ENCODE results near the gene MYO15B.

Gene MYO15B

GRCh38 chr17:75616521-75617122 lies 29.0 kb downstream of the MYO15B start:
- TF ChIP-seq CTCF (IDR thresholded peaks at IDR 0.05; ENCODE audit: insufficient read depth, low read length, missing control alignments): no peak
- DNase-seq (ENCODE audit: low read depth, low spot score): no peak
- ChIA-PET POLR2A (interaction anchor here (0.6 kb wide), 1 partner anchor 176 kb away, joined by 5 read pairs; no protein-coding TSS in a partner anchor), CTCF (interaction anchor here (1.0 to 19.8 kb wide), 7 partner anchors 9 to 137 kb away, joined by 3 to 357 read pairs (median 7); partner anchors contain the start of gene SMIM5)
- no peak overlapping the region for H3K4me3 ChIP-seq (ENCODE audit: low read depth, low read length)

GRCh38 chr17:75617218-75617617 lies 29.6 kb downstream of the MYO15B start:
- POLR2A ChIA-PET: interaction anchor here (0.6 kb wide), 1 partner anchor 177 kb away, joined by 5 read pairs; no protein-coding TSS in a partner anchor
- no peak for TF ChIP-seq CTCF (IDR thresholded peaks at IDR 0.05; ENCODE audit: insufficient read depth, low read length, missing control alignments)
- no peak overlapping the region for H3K4me3 ChIP-seq (ENCODE audit: low read depth, low read length)
- CTCF ChIA-PET: interaction anchor here (1.0 to 19.8 kb wide), 7 partner anchors 9 to 136 kb away, joined by 3 to 357 read pairs (median 7); partner anchors contain the start of gene SMIM5
- DNase-seq (ENCODE audit: low read depth, low spot score): no peak

- H3K4me3 ChIP-seq (ENCODE audit: low read depth, low read length): no peak overlapping the region
- TF ChIP-seq CTCF (IDR thresholded peaks at IDR 0.05; ENCODE audit: insufficient read depth, low read length, missing control alignments): no peak
- ChIA-PET POLR2A (no interaction called here), CTCF (interaction anchor here (1.0 to 19.8 kb wide), 5 partner anchors 8 to 136 kb away, joined by 3 to 357 read pairs (median 21); partner anchors contain the start of gene SMIM5)
- DNase-seq (ENCODE audit: low read depth, low spot score): no peak
Measured at GRCh38 chr17:75617675-75618074, 30.1 kb downstream of the MYO15B start.

GRCh38 chr17:75619506-75620431 lies 32.2 kb downstream of the MYO15B start:
- POLR2A ChIA-PET: interaction anchor here (0.6 kb wide), 1 partner anchor 235 kb away, joined by 3 read pairs; the partner anchor contains the start of gene WBP2
- TF ChIP-seq CTCF (IDR thresholded peaks at IDR 0.05; ENCODE audit: insufficient read depth, low read length, missing control alignments): peak; percentile 78
- DNase-seq (ENCODE audit: low read depth, low spot score): no peak
- no peak overlapping the region for H3K4me3 ChIP-seq (ENCODE audit: low read depth, low read length)
- CTCF ChIA-PET: interaction anchor here (0.6 to 28.7 kb wide), 16 partner anchors 9 to 407 kb away, joined by 3 to 1427 read pairs (median 4); partner anchors contain the start of genes GALK1 and SMIM5

- DNase-seq (ENCODE audit: low read depth, low spot score): no peak
- H3K4me3 ChIP-seq (ENCODE audit: low read depth, low read length): no peak overlapping the region
- ChIA-PET POLR2A (no interaction called here), CTCF (interaction anchor here (1.5 to 28.7 kb wide), 3 partner anchors 12 to 134 kb away, joined by 4 to 1427 read pairs (median 357); partner anchors contain the start of genes GALK1 and SMIM5)
- no peak for TF ChIP-seq CTCF (IDR thresholded peaks at IDR 0.05; ENCODE audit: insufficient read depth, low read length, missing control alignments)
Measured at GRCh38 chr17:75621489-75621888, 33.9 kb downstream of the MYO15B start.
